ENCODE results near the gene GATA5.

The GATA5 gene

DNA sequence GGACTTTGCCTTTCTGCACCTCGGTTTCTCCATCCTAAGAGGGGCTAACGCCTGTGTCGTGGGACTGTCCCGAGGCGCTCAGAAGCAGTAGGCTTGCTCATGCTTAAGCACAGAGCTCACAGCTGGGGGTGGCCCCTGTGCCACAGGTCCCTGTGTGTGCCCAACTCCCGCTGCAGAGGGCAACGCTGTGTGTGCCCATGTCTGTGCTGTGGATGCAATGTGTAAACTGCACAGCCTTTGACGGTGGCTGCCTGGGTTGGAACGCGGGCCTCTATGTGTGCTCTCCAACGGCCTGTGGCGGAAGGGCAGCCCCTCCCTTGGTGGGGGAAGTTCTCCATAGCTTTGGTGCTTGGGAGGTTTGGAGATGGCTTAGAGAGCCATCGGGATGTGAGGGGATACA, 10.7 kb upstream of the GATA5 start:
- no peak for DNase-seq

GRCh38 chr20:62485701-62486089, 9.9 kb upstream of the GATA5 start:
- no peak for DNase-seq

GRCh38 chr20:62485062-62485700, 9.4 kb upstream of the GATA5 start:
- DNase-seq = no peak

DNA sequence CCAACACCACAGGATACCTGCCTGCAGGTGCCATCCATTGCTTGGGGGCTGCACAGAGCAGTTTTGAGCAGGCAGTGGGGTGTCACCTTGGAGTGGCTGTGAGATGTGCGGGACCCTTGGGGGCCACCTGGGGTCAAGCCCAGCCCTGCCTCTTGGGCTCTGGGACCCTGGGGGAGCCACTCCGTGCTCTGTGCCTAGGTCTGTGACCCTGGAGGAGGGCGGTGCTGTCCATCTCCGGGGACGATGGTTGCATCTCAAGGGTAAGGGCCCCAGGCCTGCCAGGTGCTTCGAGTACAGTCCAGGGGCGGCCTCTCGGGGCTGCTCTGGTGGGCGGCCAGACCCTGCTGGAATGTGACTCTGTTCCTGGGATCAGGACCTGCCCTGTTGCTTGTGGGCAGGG, 8.7 kb upstream of the GATA5 start:
- DNase-seq = no peak

GRCh38 chr20:62483613-62484458, 8.0 kb upstream of the GATA5 start:
- DNase-seq = no peak

GRCh38 chr20:62482974-62483373, 7.2 kb upstream of the GATA5 start:
- no peak for DNase-seq

GRCh38 chr20:62482146-62482809, 6.5 kb upstream of the GATA5 start:
- no peak for DNase-seq

DNA sequence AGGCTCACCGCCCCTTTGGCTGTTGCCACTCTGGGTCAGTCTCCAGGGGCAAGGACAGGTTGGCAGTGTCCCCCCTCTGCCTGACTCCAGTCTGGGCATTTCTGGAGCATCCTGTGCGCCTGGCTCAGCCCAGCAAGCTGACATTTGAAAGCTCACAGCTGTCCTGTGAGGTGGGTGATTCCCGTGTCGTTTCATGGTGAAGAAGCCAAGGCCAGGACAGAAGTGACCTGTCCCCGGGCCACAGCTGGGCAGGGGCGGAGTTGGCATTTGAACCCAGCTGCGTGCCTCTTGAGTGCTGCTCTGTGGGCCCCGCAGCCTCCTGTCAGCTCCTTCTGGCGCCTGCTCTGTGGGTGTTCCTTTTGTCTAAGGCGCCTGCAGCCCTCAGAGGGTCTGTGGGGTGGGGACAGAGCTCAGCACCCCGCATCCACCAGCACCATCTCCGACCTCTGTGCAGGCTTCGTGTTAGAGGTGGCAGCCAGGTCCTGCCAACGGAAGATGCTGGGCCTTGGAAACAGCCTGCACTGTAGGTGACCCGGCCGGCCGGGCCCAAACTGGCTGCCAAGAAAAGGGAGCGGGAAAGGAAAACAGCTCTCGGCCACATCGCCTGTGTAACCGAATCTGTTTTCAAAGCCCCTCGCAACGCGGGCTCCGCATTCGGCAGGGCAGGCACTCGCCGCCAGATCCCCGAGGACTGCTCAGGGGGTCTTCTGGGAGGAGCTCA, 5.8 kb upstream of the GATA5 start:
- DNase-seq = no peak

- DNase-seq = no peak
Measured at GRCh38 chr20:62480318-62480717, 4.5 kb upstream of the GATA5 start.

DNA sequence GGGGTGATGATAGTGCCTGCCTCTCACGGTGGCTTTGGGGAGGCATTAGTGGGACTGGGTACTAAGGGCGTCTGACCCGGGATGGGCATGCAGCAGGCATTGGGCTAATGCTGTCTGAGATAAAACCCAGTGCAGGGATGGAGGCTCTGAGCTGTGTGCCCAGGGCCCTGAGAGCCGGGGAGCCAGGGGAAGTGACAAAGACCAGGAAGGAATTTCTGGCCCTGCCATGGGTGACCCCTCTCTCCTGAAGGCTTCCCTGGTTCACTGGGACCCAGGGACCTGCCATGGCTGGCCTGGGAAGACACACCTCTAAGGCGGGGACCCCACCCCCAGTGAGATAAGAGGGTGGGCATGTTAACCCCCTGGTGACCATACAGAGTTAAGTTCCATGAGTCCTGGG, 3.9 kb upstream of the GATA5 start:
- no peak for DNase-seq

GRCh38 chr20:62479156-62479555, 3.4 kb upstream of the GATA5 start:
- DNase-seq = no peak

- no peak for DNase-seq
Measured at GRCh38 chr20:62477669-62478455, 2.1 kb upstream of the GATA5 start.

- no peak for DNase-seq
Measured at GRCh38 chr20:62476056-62476838, 452 bp upstream of the GATA5 start.

GRCh38 chr20:62475027-62475771, 596 bp downstream of the GATA5 start:
- DNase-seq = no peak

GRCh38 chr20:62474604-62475026, 1.2 kb downstream of the GATA5 start:
- DNase-seq = no peak

GRCh38 chr20:62473717-62474603, 1.8 kb downstream of the GATA5 start:
- no peak for DNase-seq

DNA sequence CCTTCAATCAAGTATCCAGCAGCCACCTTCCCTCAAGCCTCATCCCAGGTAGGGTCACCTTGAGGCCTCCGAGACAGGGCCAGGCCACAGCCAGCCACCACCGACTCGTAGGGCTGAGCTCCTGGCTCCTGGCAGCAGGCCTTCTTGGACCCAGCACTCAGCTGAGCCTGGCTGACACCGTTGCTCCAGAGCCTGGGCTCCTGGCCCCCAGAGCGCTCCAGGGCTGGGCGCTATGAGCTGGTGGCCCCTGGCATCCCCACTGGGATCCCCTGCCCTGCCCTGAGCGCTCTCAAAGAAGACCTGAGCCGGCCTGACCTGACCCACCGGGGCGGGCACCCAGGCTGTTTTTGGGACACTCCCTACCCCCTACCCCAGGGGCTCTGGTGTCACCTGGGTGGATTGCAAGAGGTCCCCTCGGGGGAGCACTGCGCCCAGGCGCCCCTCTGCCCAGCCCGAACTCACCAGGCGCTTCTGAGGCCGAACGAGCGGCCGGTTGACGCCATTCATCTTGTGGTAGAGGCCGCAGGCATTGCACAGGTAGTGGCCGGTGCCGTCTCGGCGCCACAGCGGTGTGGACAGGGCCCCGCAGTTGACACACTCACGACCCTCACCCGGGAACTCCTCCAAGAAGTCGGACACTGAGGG, 2.7 kb downstream of the GATA5 start:
- no peak for DNase-seq

DNA sequence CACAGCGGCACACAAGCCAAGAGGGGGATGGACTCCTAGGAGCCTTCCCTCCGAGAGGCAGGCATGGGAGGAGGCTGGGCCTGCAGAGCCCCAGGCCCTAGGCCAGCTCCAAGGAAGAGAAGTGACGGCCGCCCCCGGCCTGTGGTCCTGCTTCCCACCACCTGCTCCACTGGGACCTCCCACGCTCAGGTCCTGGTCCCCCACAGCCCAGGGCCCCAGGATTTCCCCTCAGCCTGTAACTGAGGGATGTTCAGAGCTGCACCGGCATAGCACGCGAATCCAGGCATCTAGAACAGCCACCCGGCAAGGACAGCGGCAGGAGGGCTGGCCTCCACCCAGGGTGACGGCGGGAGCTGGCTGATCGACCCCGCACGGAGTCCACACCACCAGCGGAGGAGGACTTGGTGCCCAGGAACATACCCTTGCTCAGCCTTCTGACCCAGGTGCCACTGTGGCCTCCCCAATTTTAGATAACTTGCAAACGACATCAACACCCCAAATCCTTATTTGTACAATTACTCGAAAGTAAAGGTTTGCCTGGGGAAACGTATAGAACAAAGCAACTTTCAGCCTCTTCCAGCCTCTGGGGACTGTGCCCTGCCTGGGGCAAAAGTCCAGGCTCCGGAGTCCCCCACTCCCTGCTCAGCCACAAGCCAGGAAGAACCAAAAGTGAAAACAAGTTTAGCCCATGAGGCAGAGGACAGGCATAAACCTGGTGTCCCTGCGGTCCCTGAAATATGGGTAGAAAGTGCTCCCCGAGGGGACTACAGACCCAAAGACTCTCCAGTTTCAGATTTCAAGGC, 3.5 kb downstream of the GATA5 start:
- DNase-seq = no peak

Measured in activated naive CD4-positive, alpha-beta T cell treated with Interleukin-2 at 50 U/mL for 16 hours (primary cell).